Fibroblast of the conjunctiva (primary cell): ENCODE measurements around the gene MIS18A.
"Not testable (repeated sequence)": the region's sequence is repeated elsewhere in the genome, so short reads cannot be mapped to it uniquely, and the experiment has no call there.

Source experiments
- DNase-seq: peaks from one replicate; pipeline ENCODE4 v3.0.0-alpha.2; 2010; ENCODE audit warnings: low read depth

MIS18A gene

GRCh38 chr21:32304998-32305397, 26.1 kb upstream of the MIS18A start:
- no peak for DNase-seq

DNA sequence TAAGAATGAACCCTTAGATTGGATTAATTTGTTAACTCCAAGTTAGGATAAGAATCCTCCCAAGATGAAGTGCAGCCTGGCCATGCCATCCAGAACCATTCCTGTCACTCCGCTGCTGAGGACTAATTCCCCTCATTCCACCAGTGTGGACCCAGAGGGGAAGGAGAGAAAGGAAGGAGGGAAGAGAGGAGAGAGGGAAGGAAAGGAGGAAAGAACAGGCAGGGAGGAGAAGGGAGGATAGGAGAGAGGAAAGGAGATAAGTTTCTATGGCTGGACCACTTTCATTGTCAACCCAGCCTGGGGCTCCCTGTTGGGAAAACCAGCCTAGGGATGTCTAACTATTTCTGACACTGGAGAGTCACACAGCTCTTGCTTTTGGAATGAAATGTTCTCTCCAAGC, 24.5 kb upstream of the MIS18A start:
- no peak for DNase-seq

- no peak for DNase-seq
Measured at GRCh38 chr21:32302560-32302959, 23.7 kb upstream of the MIS18A start.

DNA sequence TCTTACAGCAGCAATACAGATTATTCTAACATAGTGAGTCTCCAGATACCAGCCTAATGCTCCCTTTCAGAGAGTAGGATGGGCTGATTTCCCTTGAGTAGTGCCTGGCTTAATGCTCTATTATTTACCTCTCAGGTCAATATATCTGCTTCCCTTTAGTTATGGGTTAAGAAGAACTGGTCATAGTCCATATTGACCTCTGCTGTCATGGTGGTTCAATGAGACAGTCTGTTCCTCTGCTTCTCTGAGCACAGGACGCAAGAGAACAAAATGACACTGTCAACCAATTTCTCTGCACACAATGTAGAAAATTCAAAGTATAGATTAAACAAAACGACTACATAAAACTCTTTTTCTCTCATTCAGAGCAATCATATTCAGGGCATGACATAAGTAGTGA, 22.7 kb upstream of the MIS18A start:
- DNase-seq: no peak

DNA sequence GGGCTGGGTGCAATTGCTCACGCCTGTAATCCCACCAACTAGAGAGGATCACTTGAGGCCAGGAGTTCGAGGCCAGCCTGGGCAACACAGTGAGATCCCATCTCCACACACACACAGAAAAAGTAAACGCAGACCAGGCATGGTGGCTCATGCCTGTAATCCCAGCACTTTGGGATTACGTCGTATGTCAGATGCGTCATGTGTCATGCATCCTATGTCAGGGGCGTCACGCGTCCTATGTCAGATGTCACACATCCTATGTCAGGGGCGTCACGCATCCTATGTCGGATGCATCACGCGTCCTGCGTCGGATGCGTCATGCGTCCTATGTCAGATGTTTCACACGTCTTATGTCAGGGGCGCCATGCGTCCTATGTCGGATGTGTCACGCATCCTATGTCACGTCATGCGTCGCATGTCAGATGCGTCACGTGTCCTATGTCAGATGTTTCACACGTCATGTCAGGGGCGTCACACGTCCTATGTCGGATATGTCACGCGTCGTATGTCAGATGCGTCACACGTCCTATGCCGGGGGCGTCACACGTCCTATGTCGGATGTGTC, 21.4 kb upstream of the MIS18A start:
- no peak for DNase-seq

GRCh38 chr21:32299695-32300094, 20.8 kb upstream of the MIS18A start:
- DNase-seq: no peak

GRCh38 chr21:32298658-32299081, 19.8 kb upstream of the MIS18A start, which contains the start of gene MRAP:
Gene MRAP, plus strand, starts transcription at chr21:32298855. Its CDS starts 117 bp downstream, at chr21:32298972.
- DNase-seq: no peak

DNA sequence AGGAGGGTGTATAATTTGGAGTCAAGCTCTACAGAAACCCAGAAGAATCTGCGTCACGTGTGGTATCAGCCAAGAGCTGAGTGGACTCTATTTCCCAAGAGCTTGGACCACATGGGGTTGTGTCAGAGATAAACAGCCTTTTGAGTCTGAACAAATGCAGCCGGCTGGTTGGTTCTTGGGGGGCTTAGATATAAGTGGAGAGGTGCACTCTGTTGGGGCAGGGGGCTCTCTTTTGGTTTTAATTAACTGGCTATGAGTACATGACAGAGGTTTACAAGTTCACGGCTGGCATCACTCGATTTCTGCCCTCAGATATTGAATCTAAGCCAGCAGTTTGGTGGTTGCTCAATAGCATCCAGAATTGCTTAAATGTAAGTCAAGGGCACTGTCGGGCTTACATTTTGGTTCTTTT, 19.3 kb upstream of the MIS18A start:
- DNase-seq: no peak

DNA sequence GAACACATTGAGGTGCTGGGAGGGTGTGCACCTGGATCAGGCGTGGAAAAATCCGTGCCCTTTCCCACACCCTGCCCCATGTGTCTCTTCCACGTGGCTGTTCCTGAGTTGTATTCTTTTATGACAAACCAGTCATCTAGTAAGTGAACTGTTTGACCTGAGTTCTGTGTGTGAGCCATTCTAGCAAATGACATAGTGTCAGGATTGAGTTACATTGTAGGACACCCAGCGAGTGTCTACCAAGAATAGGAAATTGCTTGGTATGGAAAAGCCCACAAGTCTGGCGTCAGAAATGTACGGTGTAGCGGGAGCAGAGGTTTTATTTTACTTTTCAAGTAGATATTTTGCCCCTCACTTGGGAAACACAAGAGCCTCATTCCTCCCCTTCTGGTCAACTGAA, 18.6 kb upstream of the MIS18A start:
- DNase-seq: no peak

DNA sequence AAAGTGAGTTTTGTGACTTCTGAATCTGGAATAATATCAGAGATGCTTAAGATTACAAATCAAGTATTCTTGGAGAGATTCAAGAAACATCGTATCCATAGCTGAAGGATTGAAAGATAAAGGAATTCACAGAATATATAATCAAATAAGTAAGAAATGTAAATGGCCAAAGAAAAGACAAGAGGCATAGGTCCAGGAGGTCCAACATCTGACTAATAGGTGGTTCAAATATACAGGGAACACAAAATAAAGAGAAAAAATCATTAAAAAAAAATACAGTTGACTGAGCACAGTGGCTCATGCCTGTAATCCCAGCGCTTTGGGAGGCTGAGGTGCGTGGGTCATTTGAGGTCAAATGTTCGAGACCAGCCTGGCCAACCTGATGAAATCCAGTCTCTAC, 6.6 kb upstream of the MIS18A start:
- DNase-seq: no peak

DNA sequence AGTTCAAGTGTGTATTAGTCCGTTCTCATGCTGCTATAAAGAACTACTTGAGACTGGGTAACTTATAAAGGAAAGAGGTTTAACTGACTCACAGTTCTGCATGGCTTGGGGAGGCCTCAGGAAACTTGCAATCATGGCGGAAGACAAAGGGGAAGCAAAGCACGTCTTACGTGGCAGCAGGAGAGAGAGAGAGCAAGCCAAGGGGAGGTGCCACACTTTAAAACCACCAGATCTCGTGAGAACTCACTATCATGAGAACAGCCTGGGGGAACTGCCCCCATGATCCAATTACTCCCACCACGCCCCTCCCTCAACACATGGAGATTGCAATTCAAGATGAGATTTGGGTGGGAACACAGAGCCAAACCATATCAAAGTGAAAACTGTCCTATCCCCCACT, 4.1 kb upstream of the MIS18A start:
- DNase-seq: no peak

DNA sequence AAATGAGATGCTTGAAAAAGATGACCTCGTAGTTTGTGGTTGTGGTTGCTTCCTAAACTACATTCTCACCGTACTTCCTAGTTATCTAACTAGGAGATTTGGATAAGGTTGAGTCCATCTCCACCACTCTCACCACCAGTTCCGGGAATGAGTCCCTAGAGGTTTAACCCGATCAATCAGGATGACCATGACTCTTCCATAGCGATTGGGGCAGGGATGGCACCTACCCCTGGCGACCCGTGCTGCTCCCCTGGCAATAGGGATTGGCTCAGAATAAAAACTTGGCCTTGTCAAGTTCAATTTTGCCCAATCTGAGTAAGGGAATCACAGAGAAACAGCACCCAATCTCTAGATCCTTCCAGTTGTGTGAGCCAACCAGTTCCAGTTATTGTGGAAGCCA, 2.7 kb upstream of the MIS18A start:
- DNase-seq: no peak

GRCh38 chr21:32279377-32279680, 480 bp upstream of the MIS18A start:
- no peak for DNase-seq

GRCh38 chr21:32278103-32278502, 746 bp downstream of the MIS18A start:
- no peak for DNase-seq

DNA sequence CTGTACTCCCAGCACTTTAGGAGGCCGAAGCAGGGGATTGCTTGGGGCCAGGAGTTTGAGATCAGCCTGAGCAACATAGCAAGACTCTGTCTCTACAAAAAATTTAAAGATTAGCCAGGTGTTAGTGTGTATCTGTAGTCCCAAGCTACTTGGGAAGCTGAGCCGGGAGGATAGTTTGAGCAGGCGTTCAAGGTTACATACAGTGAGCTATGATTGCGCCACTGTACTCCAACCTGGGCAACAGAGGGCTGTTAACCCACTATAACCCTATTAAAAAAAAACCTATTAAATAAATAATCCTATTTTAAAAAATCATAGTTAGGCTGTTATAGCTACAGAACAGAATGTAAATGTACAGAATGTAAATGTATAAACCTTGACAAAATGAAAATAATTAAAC, 2.2 kb downstream of the MIS18A start:
- no peak for DNase-seq

GRCh38 chr21:32270748-32271147, 8.1 kb downstream of the MIS18A start:
- no peak for DNase-seq

DNA sequence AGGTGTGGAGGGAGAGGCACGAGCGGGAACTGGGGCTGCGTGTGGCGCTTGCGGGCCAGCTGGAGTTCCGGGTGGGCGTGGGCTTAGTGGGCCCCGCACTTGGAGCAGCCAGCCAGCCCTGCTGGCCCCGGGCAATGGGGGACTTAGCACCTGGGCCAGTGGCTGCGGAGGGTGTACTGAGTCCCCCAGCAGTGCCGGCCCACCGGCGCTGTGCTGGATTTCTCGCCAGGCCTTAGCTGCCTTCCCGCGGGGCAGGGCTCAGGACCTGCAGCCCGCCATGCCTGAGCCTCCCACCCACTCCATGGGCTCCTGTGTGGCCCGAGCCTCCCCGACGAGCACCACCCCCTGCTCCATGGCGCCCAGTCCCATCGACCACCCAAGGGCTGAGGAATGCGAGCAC, 13.5 kb downstream of the MIS18A start:
- DNase-seq: not testable (repeated sequence)

DNA sequence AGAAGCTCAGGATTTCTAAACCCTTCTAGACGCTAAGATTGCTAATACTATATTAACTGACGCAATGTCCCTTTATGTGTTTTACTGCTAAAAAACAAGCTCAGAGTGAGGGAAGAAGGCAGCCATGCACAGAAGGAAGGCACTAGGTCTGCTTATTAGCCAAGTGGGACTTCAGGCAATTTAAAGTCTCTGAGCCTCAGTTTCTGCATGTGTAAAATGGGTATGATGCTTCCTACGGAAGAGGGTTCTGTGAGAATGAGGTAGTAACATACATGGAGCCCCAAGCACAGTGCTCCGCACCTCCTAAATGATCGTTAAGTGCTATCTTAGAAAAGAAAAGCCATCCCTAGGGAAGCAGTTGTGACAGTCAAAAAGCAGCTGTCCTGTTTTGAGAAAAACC, 16.9 kb downstream of the MIS18A start:
- no peak for DNase-seq

GRCh38 chr21:32260130-32260529, 18.7 kb downstream of the MIS18A start:
- DNase-seq: no peak

GRCh38 chr21:32258786-32259048, 20.1 kb downstream of the MIS18A start:
- not testable (repeated sequence) for DNase-seq

GRCh38 chr21:32257962-32258785, 20.7 kb downstream of the MIS18A start:
- DNase-seq: peak; percentile 76

DNA sequence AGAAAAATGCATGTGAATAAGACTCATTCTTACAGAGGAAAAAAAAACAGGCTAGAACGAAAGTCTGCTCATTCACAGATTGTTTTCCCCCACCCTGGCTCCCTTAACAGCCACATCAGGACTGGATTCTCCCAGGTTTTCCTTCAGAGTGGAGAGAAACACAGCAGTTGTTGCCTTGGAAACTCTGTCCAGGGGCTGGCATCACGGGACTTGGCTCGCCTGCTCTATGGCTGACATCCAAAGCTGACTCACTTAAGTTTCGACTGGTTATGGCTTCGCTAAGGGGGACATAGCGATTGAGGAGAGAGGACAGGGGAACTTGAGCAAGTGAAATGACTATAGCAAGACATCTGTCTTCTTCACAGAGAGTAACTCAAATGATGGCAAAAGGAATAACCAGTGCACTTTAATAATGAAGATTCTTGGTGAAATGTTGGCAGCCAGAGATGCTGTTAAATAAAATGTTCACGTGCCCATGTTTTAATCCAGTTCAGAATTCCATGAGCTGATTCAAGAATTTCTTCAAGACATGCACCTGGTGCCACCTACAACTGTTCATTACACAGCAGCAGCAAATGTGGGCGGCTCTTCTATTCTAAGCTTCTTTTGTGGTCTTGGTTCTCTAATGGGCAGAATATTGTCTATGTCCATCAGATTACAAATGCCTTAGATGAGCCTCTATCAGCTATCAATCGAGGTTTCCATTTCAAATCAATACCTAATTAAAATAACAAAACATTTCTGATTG, 21.8 kb downstream of the MIS18A start:
- DNase-seq: peak; percentile 90

DNA sequence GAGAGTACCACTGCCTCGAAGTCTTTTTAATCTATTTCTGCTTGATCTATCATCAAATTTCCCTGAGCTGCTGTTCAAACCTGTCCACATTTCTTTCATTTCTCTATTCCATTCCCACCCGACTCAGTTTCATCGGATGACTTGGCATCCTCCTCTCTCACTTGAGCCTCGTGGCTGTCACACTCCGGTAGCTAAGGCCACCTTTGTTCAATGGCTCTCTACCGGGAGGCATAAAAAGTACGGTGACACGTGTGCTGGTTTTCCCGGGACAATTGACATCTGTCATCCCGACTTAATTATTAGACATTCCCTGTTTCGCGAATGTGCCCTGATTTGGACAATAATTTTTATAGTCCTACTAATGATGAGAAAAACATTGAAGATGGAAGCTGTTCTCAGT, 22.6 kb downstream of the MIS18A start:
- no peak for DNase-seq

DNA sequence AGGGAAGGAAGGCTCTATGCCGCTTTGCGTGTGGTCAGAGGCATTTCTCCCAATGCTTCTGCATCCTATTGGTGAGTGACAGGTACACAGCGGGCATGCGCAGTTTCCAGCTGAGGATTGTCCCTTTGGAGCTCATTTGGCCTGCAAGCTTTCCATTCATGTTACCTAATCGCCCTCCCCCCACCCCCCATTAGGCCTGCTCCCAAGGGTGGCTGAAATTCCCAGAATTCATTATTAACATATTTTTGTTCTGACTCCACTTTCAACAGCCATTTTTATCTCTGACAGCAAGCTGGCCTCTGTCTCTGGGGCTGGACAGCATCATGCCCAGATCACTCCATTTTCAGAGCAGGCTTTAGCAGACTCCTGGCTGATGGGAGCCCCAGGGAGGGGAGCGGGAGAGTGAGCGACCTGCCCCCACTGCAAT, 25.6 kb downstream of the MIS18A start:
- DNase-seq: no peak
